ENCODE measurements around the gene TMPRSS3. TPM values are rescaled to one million over a fixed set of nuclear protein-coding genes. Genes with fewer than 3 reads are reported as not detected.

Gene TMPRSS3
- total and polyA plus RNA-seq, 2 of the 13 experiments (the other 11 are each of a cell fraction or from before 2014, with no cell fraction given), result 2.8 to 16.9 TPM

- TF ChIP-seq ZHX2 (IDR thresholded peaks at IDR 0.05; ENCODE audit: low read depth) (no peak), ZHX2 (CRISPR knock-in tag; IDR thresholded peaks at IDR 0.05; ENCODE audit: borderline replicate concordance) (no peak), ZHX1 (CRISPR knock-in tag; IDR thresholded peaks at IDR 0.05; ENCODE audit: low read depth) (no peak), ZNF678 (CRISPR knock-in tag; IDR thresholded peaks at IDR 0.05) (no peak), FOXA3 (CRISPR knock-in tag; IDR thresholded peaks at IDR 0.05) (peak; percentile 71), SRSF4 (IDR thresholded peaks at IDR 0.05; ENCODE audit: low read depth, low read length, poor library complexity, severe bottlenecking) (no peak), DNMT1 (CRISPR knock-in tag; IDR thresholded peaks at IDR 0.05) (no peak), SOX13 (IDR thresholded peaks at IDR 0.05) (no peak), SOX13 (CRISPR knock-in tag; conservative IDR thresholded peaks at IDR 0.05 in 1 of 2, IDR thresholded peaks at IDR 0.05 in 1 of 2) (peak in 1 of 2 experiments; percentile 69; a peak in 2 of 4 replicates), NRL (CRISPR knock-in tag; IDR thresholded peaks at IDR 0.05; ENCODE audit: borderline replicate concordance) (no peak), ZFP41 (CRISPR knock-in tag; IDR thresholded peaks at IDR 0.05; ENCODE audit: borderline replicate concordance) (no peak), ZNF687 (CRISPR knock-in tag; IDR thresholded peaks at IDR 0.05) (peak; percentile 65), ZNF761 (CRISPR knock-in tag; conservative IDR thresholded peaks at IDR 0.05) (no peak), ZBTB20 (CRISPR knock-in tag; IDR thresholded peaks at IDR 0.05; ENCODE audit: borderline replicate concordance, low read depth) (no peak), ZNF7 (CRISPR knock-in tag; IDR thresholded peaks at IDR 0.05) (no peak), ZNF235 (CRISPR knock-in tag; IDR thresholded peaks at IDR 0.05; ENCODE audit: borderline replicate concordance) (no peak), ZMAT5 (CRISPR knock-in tag; IDR thresholded peaks at IDR 0.05; ENCODE audit: borderline replicate concordance, low read depth) (no peak)
Observed at GRCh38 chr21:42389449-42389835, 6.4 kb downstream of the TMPRSS3 start (continued).

Data from HepG2 (cell line).